Suprapubic skin (tissue), 3 donors: ENCODE data around the gene ANKRD44.

Source experiments
- CTCF ChIP-seq, 2 donors: fragments of 200-600 bp in 1 of 2; fragments of 450-650 bp in 1 of 2; sonication (generic) in 1 of 2; IDR thresholded peaks; one replicate each; pipeline ENCODE4 v1.5.1; 2016 to 2019; ENCODE audit warnings: antibody characterized with exemption in 2 of 2, mild to moderate bottlenecking in 1 of 2, moderate library complexity in 1 of 2
- POLR2A ChIP-seq, 2 donors: fragments of 450-650 bp; IDR thresholded peaks; one replicate each; pipeline ENCODE4 v1.6.1; 2017; ENCODE audit warnings: antibody characterized with exemption in 2 of 2, mild to moderate bottlenecking in 2 of 2, moderate library complexity in 2 of 2

GRCh38 chr2:197001921-197002320 is 308.7 kb downstream of the ANKRD44 start:
- TF ChIP-seq POLR2A (IDR thresholded peaks at IDR 0.05), result no peak
- TF ChIP-seq CTCF (IDR thresholded peaks at IDR 0.05), result no peak
